ENCODE measurements around the gene IBA57.

GRCh38 chr1:228161866-228162265 is 3.7 kb upstream of the IBA57 start:
- TF ChIP-seq CTCF (IDR thresholded peaks at IDR 0.05) (no peak), POLR2A (IDR thresholded peaks at IDR 0.05) (no peak)
